Adipose tissue (tissue), 3 donors: ENCODE data around the gene DPEP3. TPM values are rescaled to one million over a fixed set of nuclear protein-coding genes. Genes with fewer than 3 reads are reported as not detected.

ENCODE experiments used
- H3K27ac ChIP-seq: one replicate; pipeline ENCODE4 v1.5.1; 2013; ENCODE audit warnings: low read depth, low read length
- WGBS, 3 donors: extraction: QIAGEN DNeasy Blood & Tissue Kit; methylation state at CpG; one replicate each; pipeline ENCODE4 v1.1.7; 2013; 5-methylcytosine and 5-hydroxymethylcytosine counted together
- polyA plus RNA-seq, 3 donors: library from polyadenylated mRNA; stranded (reverse); fragments of 200-250 nt; gene quantifications; one replicate each; pipeline ENCODE4 v1.2.3, GENCODE V29; 2013
- donor health status: healthy with polysubstance abuse.
- donor health status: Bipolar disorder and iron deficiency.
- donor health status: healthy.

The DPEP3 gene
- polyA plus RNA-seq, 3 donors: 0.34 TPM; not detected in 2

GRCh38 chr16:67969254-67970039 is 10.9 kb downstream of the DPEP3 start:
- no peak overlapping the region for H3K27ac ChIP-seq
- WGBS, 3 donors: 45 to 56% (median 51%) methylated on average over 40 of the region's 40 CpGs

GRCh38 chr16:67968400-67969253 is 11.7 kb downstream of the DPEP3 start, which contains the start of gene SLC12A4:
SLC12A4 (minus strand) TSS chr16:67968637; CDS start chr16:67968553, 84 bp downstream.
- 0 to 2% (median 1%) methylated on average over 42 to 78 of the region's 78 CpGs for WGBS, 3 donors
- H3K27ac ChIP-seq: peak within 1 kb of the TSS; percentile 84

GRCh38 chr16:67967958-67968399 is 12.3 kb downstream of the DPEP3 start:
- H3K27ac ChIP-seq: peak overlapping the region; percentile 84
- 1 to 4% (median 1%) methylated on average over 30 to 45 of the region's 45 CpGs for WGBS, 3 donors

DNA sequence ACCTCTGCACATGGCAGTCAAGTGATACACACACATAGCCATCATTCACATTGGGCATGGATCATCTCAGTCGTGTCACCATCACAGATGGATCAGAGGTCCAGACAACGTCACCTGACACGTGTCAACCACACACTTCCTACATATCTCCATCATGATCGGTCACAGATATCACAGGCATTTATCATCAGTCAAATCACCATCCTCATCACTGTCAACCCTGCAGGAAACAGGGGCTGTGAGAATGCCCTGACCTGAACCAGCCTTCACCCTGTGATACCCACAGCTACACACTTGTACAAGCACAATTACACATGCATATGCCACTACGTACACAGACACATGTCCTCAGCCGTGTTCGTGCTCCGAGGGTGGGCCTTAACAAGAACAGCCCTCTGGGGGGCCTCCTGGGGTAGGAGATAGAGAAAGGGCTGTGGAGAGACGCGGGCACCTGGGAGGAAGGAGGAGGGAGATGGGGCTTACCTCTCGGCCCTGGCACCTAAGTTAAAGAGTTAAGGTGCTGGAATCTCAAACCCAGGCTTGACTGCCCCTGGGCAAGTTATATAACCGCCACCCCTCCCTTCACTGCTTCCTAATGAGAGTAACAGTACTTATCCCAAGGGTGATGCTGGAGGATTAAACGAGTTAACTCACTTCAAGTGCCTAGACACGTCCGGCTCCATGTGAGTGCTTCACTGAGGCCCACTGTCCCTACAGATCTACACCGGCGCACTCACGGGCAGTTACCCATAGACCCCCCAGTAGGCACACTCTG is 12.9 kb downstream of the DPEP3 start:
- 13 to 40% (median 15%) methylated on average over 18 of the region's 18 CpGs for WGBS, 3 donors
- H3K27ac ChIP-seq: peak overlapping the region; percentile 84

DNA sequence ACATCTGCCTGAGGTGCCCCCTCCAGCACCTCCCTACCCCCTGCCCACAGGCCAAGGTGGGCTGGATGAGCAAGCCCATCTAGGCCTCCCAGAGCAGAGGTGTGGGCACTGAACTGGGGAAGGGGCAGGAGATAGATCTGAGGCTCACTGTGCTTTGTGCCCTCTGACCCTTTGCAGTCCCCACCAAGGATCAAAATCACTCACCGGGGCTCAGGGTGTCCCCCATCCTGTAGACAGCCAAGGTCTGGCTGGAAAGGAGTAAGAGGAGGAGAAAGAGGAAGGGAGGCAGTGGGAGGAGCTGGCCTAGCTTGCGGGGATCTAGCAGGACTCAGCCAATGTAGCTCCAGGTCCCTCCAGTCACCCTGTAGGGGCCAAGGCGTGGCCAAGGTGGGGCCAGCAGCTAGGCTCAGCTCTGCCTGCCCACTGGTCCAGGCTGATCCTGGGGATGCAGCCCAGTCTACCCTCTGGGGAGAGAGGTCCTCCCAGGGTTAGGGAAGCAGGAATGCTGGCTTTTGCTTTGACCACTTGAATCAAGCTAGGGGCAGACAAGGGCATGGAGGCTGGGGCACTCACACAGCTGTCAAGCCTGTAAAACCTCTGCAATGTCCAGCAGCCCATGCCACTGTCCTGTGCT is 13.6 kb downstream of the DPEP3 start:
- no peak overlapping the region for H3K27ac ChIP-seq
- WGBS, 3 donors: 36 to 79% (median 45%) methylated on average over 3 of the region's 3 CpGs

GRCh38 chr16:67965668-67966548 is 14.4 kb downstream of the DPEP3 start:
- 66 to 83% (median 71%) methylated on average over 11 of the region's 11 CpGs for whole genome bisulfite sequencing, 3 donors
- no peak overlapping the region for H3K27ac ChIP-seq

- WGBS, 3 donors: 85 to 89% (median 85%) methylated on average over 6 of the region's 6 CpGs
- no peak overlapping the region for H3K27ac ChIP-seq
Measured at GRCh38 chr16:67964477-67965131, 15.7 kb downstream of the DPEP3 start.

DNA sequence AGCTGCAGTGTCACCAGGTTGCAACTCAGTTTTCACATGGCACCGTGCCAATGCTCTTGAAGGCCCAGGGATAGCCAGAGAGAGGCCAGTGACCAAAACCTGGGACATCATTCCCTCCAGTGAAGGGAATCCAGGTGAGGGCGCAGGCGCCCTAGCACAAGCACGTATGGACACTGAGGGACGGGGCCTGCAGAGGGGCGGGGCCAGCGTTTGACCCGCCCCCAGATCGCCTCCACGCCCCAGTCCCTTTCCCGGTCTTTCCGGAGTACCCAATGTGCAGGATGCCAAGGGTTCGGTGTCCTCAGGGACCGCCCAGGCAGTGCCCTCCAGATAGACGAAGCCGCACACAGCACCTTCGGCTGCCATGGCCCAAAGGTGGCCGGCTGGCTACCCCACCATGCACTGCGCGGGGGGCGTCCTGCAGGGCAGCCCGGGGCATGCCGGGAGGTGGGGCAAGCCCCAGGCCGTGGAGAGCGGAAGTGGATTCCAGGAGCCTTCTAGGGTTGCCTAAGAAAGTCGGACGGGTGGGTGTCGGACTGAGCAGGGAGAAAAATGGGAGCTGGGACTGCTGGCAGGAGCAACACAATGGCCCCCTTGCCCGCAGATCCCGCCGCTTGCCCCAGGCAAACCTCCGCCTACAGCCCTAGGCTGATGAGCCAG is 16.5 kb downstream of the DPEP3 start:
- 49 to 66% (median 51%) methylated on average over 32 of the region's 32 CpGs for WGBS, 3 donors
- H3K27ac ChIP-seq: no peak overlapping the region

DNA sequence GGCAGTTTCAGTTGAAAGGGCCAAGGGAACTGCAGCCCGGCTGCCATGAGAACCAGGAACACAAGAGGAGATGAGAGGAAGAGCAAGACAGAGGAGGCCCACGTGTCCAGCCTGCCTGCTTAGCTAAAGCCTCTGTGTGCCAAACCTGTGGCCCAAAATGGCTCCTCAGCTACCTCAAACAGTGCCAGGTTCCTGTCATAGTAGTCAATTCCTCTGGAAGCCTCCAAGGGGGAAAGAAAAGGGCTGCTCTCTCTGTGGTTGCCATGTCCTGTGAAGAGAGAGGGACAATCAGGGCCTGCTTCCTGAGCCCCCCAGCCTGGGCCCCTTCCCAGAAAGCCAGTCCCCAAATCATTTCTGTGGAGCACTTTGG is 17.0 kb downstream of the DPEP3 start:
- no peak overlapping the region for H3K27ac ChIP-seq
- WGBS, 3 donors: 57 to 75% (median 59%) methylated on average over 2 of the region's 2 CpGs

- 91 to 93% (median 92%) methylated on average over 8 of the region's 8 CpGs for WGBS, 3 donors
- no peak overlapping the region for H3K27ac ChIP-seq
Measured at GRCh38 chr16:67962135-67962534, 18.2 kb downstream of the DPEP3 start.

DNA sequence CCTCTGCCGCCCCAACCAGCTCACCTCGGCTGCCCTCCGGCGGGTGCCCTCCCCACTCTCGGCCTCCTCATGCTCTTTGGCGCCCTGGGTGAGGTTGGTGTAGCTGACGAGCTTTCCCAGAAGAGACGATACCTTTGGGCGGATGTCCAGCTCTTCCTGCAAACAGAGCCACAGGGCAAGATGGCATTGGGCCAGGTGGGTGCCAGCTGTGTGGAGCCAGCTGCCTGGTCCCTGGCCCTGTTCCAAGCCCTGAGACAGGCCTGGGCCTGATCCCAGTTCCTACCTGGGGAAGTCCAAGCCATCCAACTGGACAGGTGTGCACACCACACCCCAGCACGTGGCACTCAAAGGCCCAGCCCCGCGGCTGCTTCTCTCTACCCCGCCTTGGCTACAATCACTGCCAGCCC is 18.7 kb downstream of the DPEP3 start:
- WGBS, 3 donors: 29 to 87% (median 84%) methylated on average over 13 of the region's 13 CpGs
- H3K27ac ChIP-seq: no peak overlapping the region

GRCh38 chr16:67959536-67960329 is 20.6 kb downstream of the DPEP3 start:
- WGBS, 3 donors: 43 to 75% (median 56%) methylated on average over 11 of the region's 11 CpGs
- H3K27ac ChIP-seq: peak overlapping the region; percentile 46

GRCh38 chr16:67957622-67958021 is 22.7 kb downstream of the DPEP3 start:
- WGBS, 3 donors: 94 to 98% (median 96%) methylated on average over 9 of the region's 9 CpGs
- no peak overlapping the region for H3K27ac ChIP-seq

DNA sequence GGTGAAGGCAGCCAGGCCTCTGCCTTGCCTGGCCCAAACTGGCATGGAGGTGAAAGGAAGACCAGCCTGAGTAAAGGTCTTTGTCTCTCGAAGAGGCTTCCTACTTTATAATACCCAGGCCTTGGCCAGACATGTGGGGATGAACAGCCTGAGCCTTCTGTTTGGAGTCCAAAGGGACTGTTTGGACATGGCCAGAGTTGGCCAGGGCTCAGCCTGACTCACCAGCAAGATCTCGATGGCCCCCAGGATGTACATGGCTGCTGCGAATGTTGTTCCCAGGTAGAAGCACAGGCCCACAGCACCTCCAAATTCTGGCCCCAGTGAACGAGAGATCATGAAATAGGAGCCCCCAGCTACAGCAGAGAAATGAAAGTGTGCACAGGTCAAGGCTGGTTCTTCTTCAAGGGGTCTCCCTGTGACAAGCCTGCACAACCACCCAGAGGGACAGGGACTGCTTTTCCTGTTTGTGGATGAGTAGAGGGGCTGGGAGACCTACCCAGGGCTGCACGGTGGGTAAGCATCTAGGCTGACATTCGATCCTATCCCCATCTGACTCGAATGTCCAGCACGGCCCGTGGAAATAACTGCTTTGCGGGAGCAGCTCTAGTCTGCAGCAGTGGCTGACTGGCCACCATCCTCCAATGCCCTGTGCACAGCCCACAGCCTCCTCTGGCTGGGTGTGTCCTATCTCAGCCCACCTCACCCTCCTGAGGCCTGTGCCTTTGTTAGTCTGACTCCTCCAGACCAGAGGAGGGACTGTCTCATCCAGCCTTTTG is 25.7 kb downstream of the DPEP3 start:
- no peak overlapping the region for H3K27ac ChIP-seq
- 78 to 92% (median 88%) methylated on average over 10 of the region's 10 CpGs for WGBS, 3 donors
